H1 (cell line): ENCODE measurements around the gene WRAP53. TPM values are rescaled to one million over a fixed set of nuclear protein-coding genes. Genes with fewer than 3 reads are reported as not detected.

Experiments
- CTCF ChIA-PET: fragments of 300-600 bp; sonication (Branson Sonifier 250); formaldehyde crosslinking; loops from one replicate; lab custom pipeline; 2021; ENCODE audit not compliant: partially characterized antibody; lab: Charles Lee
- POLR2A ChIA-PET: fragments of 300-600 bp; sonication (Branson Sonifier 250); formaldehyde crosslinking; loops from one replicate; lab custom pipeline; 2021; ENCODE audit warnings: inconsistent platforms; ENCODE audit not compliant: partially characterized antibody; lab: Charles Lee
- DNase-seq, 2 experiments: peaks; one replicate each; pipeline versions ENCODE4 v3.0.0 to v3.0.0-alpha.2; 2010 to 2022; ENCODE audit warnings: low spot score in 2 of 2, low read depth in 1 of 2, mixed read lengths in 1 of 2
- FAIRE-seq: peaks from 2 replicates; lab custom pipeline; 2011; peaks lifted over from hg19 to GRCh38; lab: Jason Lieb, UNC
- H2AFZ ChIP-seq: 2 replicates; pipeline ENCODE4 v1.8.1; 2012; ENCODE audit warnings: low read length, inconsistent platforms
- H2AK5ac ChIP-seq: 2 replicates; pipeline ENCODE4 v1.6.1; 2013; ENCODE audit warnings: low read depth, low read length
- H2BK120ac ChIP-seq: replicated peaks from 2 replicates; pipeline ENCODE3; 2013; ENCODE audit warnings: low read depth, low read length, inconsistent platforms
- H2BK12ac ChIP-seq: 2 replicates; pipeline ENCODE4 v1.6.1; 2013; ENCODE audit warnings: low read depth, low read length
- H2BK15ac ChIP-seq: 2 replicates; pipeline ENCODE4 v1.6.1; 2013; ENCODE audit warnings: low read length
- H2BK20ac ChIP-seq: 2 replicates; pipeline ENCODE4 v1.6.1; 2013; ENCODE audit warnings: low read length
- H2BK5ac ChIP-seq: 2 replicates; pipeline ENCODE4 v1.6.1; 2013; ENCODE audit warnings: low read depth, low read length
- H3K14ac ChIP-seq: 2 replicates; pipeline ENCODE4 v1.6.1; 2013; ENCODE audit warnings: inconsistent platforms; ENCODE audit not compliant: insufficient read length
- H3K18ac ChIP-seq: 2 replicates; pipeline ENCODE4 v1.6.1; 2013; ENCODE audit warnings: low read length; ENCODE audit errors: extremely low read depth
- H3K23ac ChIP-seq: 2 replicates; pipeline ENCODE4 v1.6.1; 2013; ENCODE audit warnings: inconsistent platforms; ENCODE audit not compliant: insufficient read length
- H3K23me2 ChIP-seq: 2 replicates; pipeline ENCODE4 v1.6.1; 2013; ENCODE audit warnings: low read depth, low read length
- H3K27ac ChIP-seq: 2 replicates; pipeline ENCODE4 v1.6.1; 2011; ENCODE audit warnings: low read depth, low read length, inconsistent platforms
- H3K27me3 ChIP-seq, 4 experiments: replicated peaks in 1 of 4; 1 replicate in 1 of 4; 2 replicates in 3 of 4; pipeline versions ENCODE4 v1.6.1 to v1.8.1; 2011 to 2013; ENCODE audit warnings: low read length in 3 of 4, mild to moderate bottlenecking in 3 of 4, inconsistent platforms in 2 of 4, mixed read lengths in 2 of 4, moderate library complexity in 1 of 4; ENCODE audit not compliant: control insufficient read depth in 3 of 4, insufficient read depth in 3 of 4; ENCODE audit errors: extremely low read depth in 1 of 4
- H3K36me3 ChIP-seq, 4 experiments: 2 replicates each; pipeline versions ENCODE4 v1.6.1 to v1.8.1; 2011 to 2013; ENCODE audit warnings: mild to moderate bottlenecking in 4 of 4, low read length in 3 of 4, moderate library complexity in 2 of 4, control low read depth in 1 of 4, inconsistent platforms in 1 of 4; ENCODE audit not compliant: insufficient read depth in 4 of 4, control insufficient read depth in 2 of 4
- H3K4ac ChIP-seq: replicated peaks from 2 replicates; pipeline ENCODE3; 2013; ENCODE audit warnings: low read length, low read depth, mixed read lengths, inconsistent platforms; ENCODE audit not compliant: insufficient read length
- H3K4me1 ChIP-seq, 4 experiments: replicated peaks in 1 of 4; 1 replicate in 1 of 4; 2 replicates in 3 of 4; pipeline versions ENCODE4 v1.6.1 to v1.8.1; 2011 to 2013; ENCODE audit warnings: low read length in 3 of 4, inconsistent platforms in 2 of 4, mixed read lengths in 1 of 4; ENCODE audit not compliant: insufficient read depth in 4 of 4, control insufficient read depth in 3 of 4
- H3K4me2 ChIP-seq, 2 experiments: 2 replicates each; pipeline versions ENCODE4 v1.6.1 to v1.8.1; 2011 to 2013; ENCODE audit warnings: low read depth in 2 of 2, low read length in 2 of 2, control low read depth in 1 of 2, inconsistent platforms in 1 of 2, mild to moderate bottlenecking in 1 of 2; ENCODE audit not compliant: insufficient read depth in 1 of 2
- H3K4me3 ChIP-seq, 4 experiments: fragments of 200-600, 300-600 bp in 1 of 4; sonication (generic), shearing (Covaris generic), sonication (Bioruptor Twin) in 1 of 4; 2 replicates each; pipeline versions ENCODE4 v1.5.1 to v1.8.1; 2011 to 2016; ENCODE audit warnings: low read length in 4 of 4, low read depth in 3 of 4, control low read depth in 2 of 4, inconsistent platforms in 2 of 4, mild to moderate bottlenecking in 2 of 4, mixed read lengths in 1 of 4, moderate library complexity in 1 of 4; ENCODE audit not compliant: insufficient read depth in 2 of 4; ENCODE audit errors: extremely low read depth in 1 of 4
- H3K56ac ChIP-seq: replicated peaks from 2 replicates; pipeline ENCODE3; 2013; ENCODE audit warnings: low read depth, mild to moderate bottlenecking, mixed read lengths, low read length, inconsistent platforms; ENCODE audit not compliant: insufficient read length
- H3K79me1 ChIP-seq: 2 replicates; pipeline ENCODE4 v1.6.1; 2013; ENCODE audit warnings: low read depth, low read length, control low read depth
- H3K79me2 ChIP-seq, 2 experiments: 2 replicates each; pipeline versions ENCODE4 v1.6.1 to v1.8.1; 2012 to 2013; ENCODE audit warnings: low read length in 2 of 2, mild to moderate bottlenecking in 2 of 2, inconsistent platforms in 1 of 2; ENCODE audit not compliant: insufficient read depth in 2 of 2, control insufficient read depth in 1 of 2
- H3K9ac ChIP-seq, 4 experiments: replicated peaks in 1 of 4; 1 replicate in 1 of 4; 2 replicates in 3 of 4; pipeline versions ENCODE4 v1.6.1 to v1.8.1; 2011 to 2013; ENCODE audit warnings: low read depth in 3 of 4, low read length in 3 of 4, control low read depth in 2 of 4, mild to moderate bottlenecking in 2 of 4, moderate library complexity in 2 of 4, inconsistent platforms in 1 of 4; ENCODE audit errors: extremely low read depth in 1 of 4
- H3K9me3 ChIP-seq, 2 experiments: 2 replicates each; pipeline versions ENCODE4 v1.6.1 to v1.8.1; 2012 to 2013; ENCODE audit warnings: mild to moderate bottlenecking in 2 of 2, moderate library complexity in 2 of 2, control low read depth in 1 of 2, inconsistent platforms in 1 of 2, low read depth in 1 of 2, low read length in 1 of 2, mixed read lengths in 1 of 2; ENCODE audit not compliant: insufficient read depth in 2 of 2
- H4K20me1 ChIP-seq, 2 experiments: replicated peaks in 1 of 2; 2 replicates each; pipeline versions ENCODE3 to v1.8.1; 2011 to 2013; ENCODE audit warnings: inconsistent platforms in 2 of 2, low read length in 2 of 2, mild to moderate bottlenecking in 1 of 2; ENCODE audit not compliant: insufficient read depth in 2 of 2, control insufficient read depth in 1 of 2
- H4K5ac ChIP-seq: 2 replicates; pipeline ENCODE4 v1.6.1; 2013; ENCODE audit warnings: low read length, low read depth, mixed read lengths, inconsistent platforms; ENCODE audit not compliant: insufficient read length
- H4K8ac ChIP-seq: 2 replicates; pipeline ENCODE4 v1.8.0; 2013; ENCODE audit warnings: mild to moderate bottlenecking, moderate library complexity, low read length, inconsistent platforms; ENCODE audit not compliant: insufficient read depth; ENCODE audit errors: extremely low read depth
- H4K91ac ChIP-seq: replicated peaks from 2 replicates; pipeline ENCODE3; 2013; ENCODE audit warnings: low read length, mixed read lengths, inconsistent platforms; ENCODE audit not compliant: insufficient read length
- JUN ChIP-seq: IDR thresholded peaks from 2 replicates; pipeline ENCODE4 v1.6.1; 2011; ENCODE audit warnings: low read depth, mild to moderate bottlenecking, improper control_type of control experiment, low read length
- PHF8 ChIP-seq: fragments of 200-600 bp; sonication (generic); conservative IDR thresholded peaks from 2 replicates; pipeline ENCODE4 v1.7.1; 2012; ENCODE audit warnings: low read depth, mild to moderate bottlenecking, inconsistent platforms, low read length, moderate library complexity
- RNF2 ChIP-seq: fragments of 200-900, 300-1000 bp; sonication (generic); IDR thresholded peaks from 2 replicates; pipeline ENCODE4 v1.7.1; 2016; ENCODE audit warnings: borderline replicate concordance, low read depth, mild to moderate bottlenecking, antibody characterized with exemption, low read length; ENCODE audit not compliant: poor library complexity, severe bottlenecking; ENCODE audit errors: missing control alignments
- SUZ12 ChIP-seq: fragments of 200-600 bp; sonication (generic); IDR thresholded peaks from 2 replicates; pipeline ENCODE4 v1.6.1; 2012; ENCODE audit warnings: mild to moderate bottlenecking, inconsistent platforms, low read length, moderate library complexity, mixed read lengths
- TBP ChIP-seq: IDR thresholded peaks from 2 replicates; pipeline ENCODE4 v1.6.1; 2011; ENCODE audit warnings: low read depth, low read length, improper control_type of control experiment
- whole genome bisulfite sequencing, 2 experiments: shearing (Covaris generic) in 1 of 2; methylation state at CpG; one replicate each; pipeline versions ENCODE4 v1.1.6 to v1.1.7; 2013 to 2015; ENCODE audit warnings: low lambda C conversion rate in 2 of 2, mixed read lengths in 2 of 2, inconsistent platforms in 1 of 2, low coverage in 1 of 2, missing lambda C conversion rate in 1 of 2; ENCODE audit not compliant: insufficient replicate concordance in 2 of 2, insufficient coverage in 1 of 2, insufficient read length in 1 of 2; ENCODE audit errors: extremely low coverage in 1 of 2, missing lambda C conversion rate in 1 of 2; 5-methylcytosine and 5-hydroxymethylcytosine counted together
- polyA plus RNA-seq, 7 experiments: library from polyadenylated mRNA; depleted of rRNA in 3 of 7; stranded (reverse) in 5 of 7; unstranded in 2 of 7; fragments of >200 nt in 5 of 7; fragments of 200-250 nt in 2 of 7; gene quantifications; 1 replicate in 5 of 7; 2 replicates in 1 of 7; 4 replicates in 1 of 7; pipeline versions ENCODE4 v1.2.1 to v1.2.3, GENCODE V29; 2011 to 2013; ENCODE audit warnings: missing spikeins in 2 of 7, mixed read lengths in 2 of 7
- total RNA-seq: library from RNA; stranded (reverse); fragmentation: NEBNext Ultra II Directional; extraction: Animal tissue kit (Norgen Biotek cat#: 25700); gene quantifications from 2 replicates; pipeline ENCODE4 v1.2.1, GENCODE V29; 2021
- TF ChIP-seq, protein P1 (sequence below): IDR thresholded peaks from 2 replicates; pipeline ENCODE4 v1.6.1; 2011; ENCODE audit warnings: low read depth, mild to moderate bottlenecking, low read length; ENCODE audit not compliant: insufficient read depth
- TF ChIP-seq, protein P2 (sequence below): IDR thresholded peaks from 2 replicates; pipeline ENCODE4 v1.6.1; 2012; ENCODE audit warnings: low read length, inconsistent platforms
- TF ChIP-seq, protein P3 (sequence below): IDR thresholded peaks from 2 replicates; pipeline ENCODE4 v1.6.1; 2012; ENCODE audit warnings: inconsistent platforms

Gene WRAP53
- total and polyA plus RNA-seq, 2 of the 8 experiments (the other 6 are each of a cell fraction or from before 2014, with no cell fraction given): 29.2 to 30.1 TPM

DNA sequence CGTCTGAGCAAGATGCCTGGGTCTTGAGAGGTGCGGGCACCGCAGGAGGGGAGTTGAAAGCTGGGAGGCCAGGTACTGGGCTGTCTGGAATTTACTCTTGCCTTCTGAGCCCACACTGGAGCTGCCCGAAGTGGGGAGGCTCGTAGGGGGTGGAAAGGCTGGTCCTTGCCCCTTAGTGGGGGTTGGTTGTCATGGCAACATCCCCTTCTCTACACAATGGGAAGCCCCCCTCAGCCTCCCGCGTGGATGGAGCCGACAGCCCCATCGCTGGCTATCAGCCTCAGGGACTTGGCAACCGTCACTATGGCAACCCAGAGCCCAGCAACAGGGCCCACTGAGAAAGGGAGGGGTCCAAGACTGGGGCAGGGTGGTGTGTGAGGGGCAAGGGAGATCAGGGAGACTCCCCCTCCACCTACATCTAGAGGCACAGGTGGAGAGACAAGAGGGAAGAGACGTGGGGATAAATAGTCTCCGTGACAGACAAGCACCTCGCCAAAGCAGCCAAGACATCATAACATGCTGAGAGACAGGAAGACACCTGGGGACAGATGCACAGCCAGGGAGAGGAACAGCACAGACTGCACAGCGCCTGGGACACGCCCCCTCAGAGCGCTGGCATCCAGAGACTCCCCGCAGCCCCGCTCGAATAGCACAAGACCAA is 24.0 kb downstream of the WRAP53 start:
- Histone ChIP-seq H3K9ac (no peak overlapping the region), H3K14ac (no peak overlapping the region), H2BK5ac (no peak overlapping the region), H2BK15ac (no peak overlapping the region), H2BK120ac (no peak overlapping the region), H3K56ac (no peak overlapping the region), H3K4me3 (0 out of 8 replicates have a peak overlapping the region, but pooled peaks of 1 of the 4 experiments have one; percentile 1), H2BK20ac (no peak overlapping the region; the same call in 1 of the 2 replicates), H3K23me2 (peaks cover 5% of the 10 kb centered on the region; the same call in 1 of the 2 replicates), H3K4me1 (peaks cover 6 to 23% (median 14%) of the 10 kb centered on the region in 4 experiments), H2AFZ (no peak overlapping the region), H4K20me1 (no peaks in the 10 kb centered on the region), H3K4me2 (peak overlapping the region; percentile 37 to 50), H3K9me3 (no peaks in the 10 kb centered on the region), H3K18ac (no peak overlapping the region), H4K8ac (no peak overlapping the region), H2AK5ac (no peak overlapping the region), H3K79me1 (no peaks in the 10 kb centered on the region), H3K4ac (no peak overlapping the region), H3K79me2 (no peaks in the 10 kb centered on the region), H3K36me3 (no peaks in the 10 kb centered on the region), H3K23ac (no peak overlapping the region), H3K27me3 (peaks cover 0 to 7% (median 0%) of the 10 kb centered on the region in 4 experiments; a peak in 1 of 7 replicates), H4K5ac (no peak overlapping the region), H3K27ac (no peak overlapping the region), H2BK12ac (no peak overlapping the region), H4K91ac (no peak overlapping the region)
- CTCF ChIA-PET: interaction anchor here (0.7 to 10.1 kb wide), 11 partner anchors 10 to 139 kb away, joined by 3 to 86 read pairs (median 4); partner anchors contain the start of genes SAT2, SHBG, TP53 and WRAP53
- DNase-seq: peak in 1 of 2 experiments; percentile 62
- 26% methylated on average over 16 of the region's 19 CpGs; no CpG with 5 or more reads in 1 of the 2 experiments for WGBS, 2 experiments
- FAIRE-seq: no peak
- POLR2A ChIA-PET: interaction anchor here (1.0 to 8.8 kb wide), 4 partner anchors 9 to 125 kb away, joined by 3 to 88 read pairs (median 5); partner anchors contain the start of genes TP53 and WRAP53
- TF ChIP-seq PHF8: no peak
- TF ChIP-seq, protein P1, sequence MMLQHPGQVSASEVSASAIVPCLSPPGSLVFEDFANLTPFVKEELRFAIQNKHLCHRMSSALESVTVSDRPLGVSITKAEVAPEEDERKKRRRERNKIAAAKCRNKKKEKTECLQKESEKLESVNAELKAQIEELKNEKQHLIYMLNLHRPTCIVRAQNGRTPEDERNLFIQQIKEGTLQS: no peak
- TF ChIP-seq, protein P2, sequence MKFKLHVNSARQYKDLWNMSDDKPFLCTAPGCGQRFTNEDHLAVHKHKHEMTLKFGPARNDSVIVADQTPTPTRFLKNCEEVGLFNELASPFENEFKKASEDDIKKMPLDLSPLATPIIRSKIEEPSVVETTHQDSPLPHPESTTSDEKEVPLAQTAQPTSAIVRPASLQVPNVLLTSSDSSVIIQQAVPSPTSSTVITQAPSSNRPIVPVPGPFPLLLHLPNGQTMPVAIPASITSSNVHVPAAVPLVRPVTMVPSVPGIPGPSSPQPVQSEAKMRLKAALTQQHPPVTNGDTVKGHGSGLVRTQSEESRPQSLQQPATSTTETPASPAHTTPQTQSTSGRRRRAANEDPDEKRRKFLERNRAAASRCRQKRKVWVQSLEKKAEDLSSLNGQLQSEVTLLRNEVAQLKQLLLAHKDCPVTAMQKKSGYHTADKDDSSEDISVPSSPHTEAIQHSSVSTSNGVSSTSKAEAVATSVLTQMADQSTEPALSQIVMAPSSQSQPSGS: no peak
- no peak for TF ChIP-seq JUN
- no peak for TF ChIP-seq RNF2
- TF ChIP-seq SUZ12: no peak
- TF ChIP-seq, protein P3, sequence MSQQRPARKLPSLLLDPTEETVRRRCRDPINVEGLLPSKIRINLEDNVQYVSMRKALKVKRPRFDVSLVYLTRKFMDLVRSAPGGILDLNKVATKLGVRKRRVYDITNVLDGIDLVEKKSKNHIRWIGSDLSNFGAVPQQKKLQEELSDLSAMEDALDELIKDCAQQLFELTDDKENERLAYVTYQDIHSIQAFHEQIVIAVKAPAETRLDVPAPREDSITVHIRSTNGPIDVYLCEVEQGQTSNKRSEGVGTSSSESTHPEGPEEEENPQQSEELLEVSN: no peak
- TF ChIP-seq TBP: no peak
